ENCODE data around the gene GRPR.

GRPR gene

DNA sequence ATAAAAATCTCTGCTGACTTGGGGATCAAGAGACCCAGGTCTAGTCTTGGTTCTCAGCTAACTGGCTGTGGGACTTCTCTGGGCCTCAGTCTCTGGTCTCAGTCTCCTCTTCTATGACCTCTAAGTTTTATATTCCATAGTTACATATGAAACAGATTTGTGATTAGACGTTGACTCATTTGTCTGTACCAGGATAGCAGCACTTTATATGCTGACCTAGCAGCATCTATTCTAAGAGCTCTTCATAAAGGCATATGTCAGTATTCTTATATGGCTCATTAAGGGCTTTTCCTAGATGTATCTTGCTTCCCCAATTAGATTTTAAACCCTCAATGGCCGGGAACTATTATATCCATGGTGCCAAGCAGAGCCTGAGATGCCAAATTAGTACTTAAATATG, 12.7 kb downstream of the GRPR start:
- no peak overlapping the region for H3K4me3 ChIP-seq (ENCODE audit: low read length)
- DNase-seq (ENCODE audit: low read depth), result no peak
- TF ChIP-seq, protein P1, sequence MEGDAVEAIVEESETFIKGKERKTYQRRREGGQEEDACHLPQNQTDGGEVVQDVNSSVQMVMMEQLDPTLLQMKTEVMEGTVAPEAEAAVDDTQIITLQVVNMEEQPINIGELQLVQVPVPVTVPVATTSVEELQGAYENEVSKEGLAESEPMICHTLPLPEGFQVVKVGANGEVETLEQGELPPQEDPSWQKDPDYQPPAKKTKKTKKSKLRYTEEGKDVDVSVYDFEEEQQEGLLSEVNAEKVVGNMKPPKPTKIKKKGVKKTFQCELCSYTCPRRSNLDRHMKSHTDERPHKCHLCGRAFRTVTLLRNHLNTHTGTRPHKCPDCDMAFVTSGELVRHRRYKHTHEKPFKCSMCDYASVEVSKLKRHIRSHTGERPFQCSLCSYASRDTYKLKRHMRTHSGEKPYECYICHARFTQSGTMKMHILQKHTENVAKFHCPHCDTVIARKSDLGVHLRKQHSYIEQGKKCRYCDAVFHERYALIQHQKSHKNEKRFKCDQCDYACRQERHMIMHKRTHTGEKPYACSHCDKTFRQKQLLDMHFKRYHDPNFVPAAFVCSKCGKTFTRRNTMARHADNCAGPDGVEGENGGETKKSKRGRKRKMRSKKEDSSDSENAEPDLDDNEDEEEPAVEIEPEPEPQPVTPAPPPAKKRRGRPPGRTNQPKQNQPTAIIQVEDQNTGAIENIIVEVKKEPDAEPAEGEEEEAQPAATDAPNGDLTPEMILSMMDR (conservative IDR thresholded peaks at IDR 0.05; ENCODE audit: low read length), result no peak

DNA sequence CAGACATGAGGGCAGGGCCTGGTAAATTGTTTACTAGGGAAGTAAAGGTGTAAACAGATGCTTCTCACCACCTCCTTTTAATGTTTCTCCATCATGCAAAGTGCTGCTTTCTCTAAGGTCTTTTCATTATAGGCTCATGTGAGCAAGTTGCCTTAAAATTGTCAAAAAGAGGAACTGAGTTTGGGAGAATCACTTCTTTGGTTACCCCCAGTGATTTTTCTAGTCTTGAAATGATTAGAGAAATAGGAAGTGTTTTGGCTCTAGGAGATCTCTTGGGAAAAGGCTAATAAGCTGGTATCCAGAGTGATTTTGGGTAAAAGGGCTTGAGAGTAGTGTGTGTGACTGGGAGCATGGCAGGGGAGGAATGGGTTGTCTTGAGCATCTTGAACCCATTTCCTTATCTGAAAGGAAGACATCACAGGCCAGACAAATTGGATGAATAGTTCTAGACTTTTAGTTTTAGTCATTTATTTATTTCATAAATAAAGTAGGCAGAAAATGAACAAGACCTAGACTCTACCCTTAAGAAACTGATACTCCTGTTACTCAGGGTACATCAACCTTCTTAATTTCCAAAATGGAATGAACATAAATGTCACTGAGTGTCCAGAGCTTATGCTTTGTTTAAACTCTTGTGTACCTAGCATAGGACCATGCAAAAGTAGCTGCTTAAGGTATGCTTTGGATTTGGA, 14.2 kb downstream of the GRPR start:
- H3K4me3 ChIP-seq (ENCODE audit: low read length), result no peak overlapping the region
- no peak for DNase-seq (ENCODE audit: low read depth)
- TF ChIP-seq, protein P1 (conservative IDR thresholded peaks at IDR 0.05; ENCODE audit: low read length), result no peak

DNA sequence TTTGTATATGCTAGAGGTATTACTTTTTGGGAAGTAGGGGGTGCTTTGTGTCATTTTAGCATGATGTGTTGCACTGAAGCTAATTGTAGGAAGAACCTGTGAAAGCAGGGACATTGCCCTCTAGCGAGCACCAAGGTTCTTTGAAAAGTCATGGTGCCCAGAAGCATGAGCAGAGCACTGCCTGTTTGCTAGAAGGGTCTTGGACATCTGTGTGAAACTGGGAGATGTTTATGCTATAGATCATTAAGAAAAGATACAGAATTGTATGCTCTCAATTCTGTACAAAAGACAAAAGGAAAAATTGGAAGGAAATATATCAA, 14.7 kb downstream of the GRPR start:
- TF ChIP-seq, protein P1 (conservative IDR thresholded peaks at IDR 0.05; ENCODE audit: low read length), result no peak
- no peak for DNase-seq (ENCODE audit: low read depth)

DNA sequence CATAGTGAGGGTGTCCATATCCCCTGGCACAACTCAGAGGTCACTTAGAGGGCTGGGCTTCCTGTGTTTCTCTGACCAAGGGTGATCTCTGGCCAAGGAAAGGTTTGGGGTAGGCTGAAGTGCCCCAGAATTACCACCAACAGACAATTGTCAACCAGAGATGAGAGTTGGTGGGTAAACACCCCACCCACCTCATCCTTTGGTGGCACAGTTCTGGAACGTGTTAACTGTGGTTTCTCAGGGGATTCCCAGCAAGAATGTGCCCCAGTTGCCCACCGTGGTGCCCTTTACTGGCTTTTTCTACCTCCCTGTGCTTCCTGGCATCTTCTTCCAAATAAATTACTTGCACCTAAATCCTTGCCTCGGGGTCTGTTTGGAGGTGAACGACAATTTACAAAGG, 17.1 kb downstream of the GRPR start:
- no peak for DNase-seq (ENCODE audit: low read depth)
- no peak overlapping the region for H3K4me3 ChIP-seq (ENCODE audit: low read length)

More for the DNA sequence above, 14.7 kb downstream of the GRPR start:
- H3K4me3 ChIP-seq (ENCODE audit: low read length), result no peak overlapping the region

DNA sequence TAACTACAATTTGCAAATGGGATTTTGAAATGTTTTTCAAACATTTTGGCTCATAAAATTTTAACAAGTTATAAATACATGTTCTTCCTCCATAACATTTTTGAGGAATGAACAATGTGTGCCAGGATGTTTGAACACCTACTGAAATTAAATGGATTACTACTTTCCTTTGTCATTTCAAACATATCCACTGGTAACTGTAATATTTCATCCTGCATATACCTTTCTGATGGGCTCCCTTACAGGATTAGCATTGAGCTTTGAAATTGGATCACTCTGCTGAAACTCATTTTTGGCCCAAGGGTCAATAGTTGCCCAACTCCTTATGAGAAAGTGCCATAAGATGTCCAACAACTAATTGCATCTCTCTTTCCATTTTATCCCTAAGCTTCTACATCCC, 17.6 kb downstream of the GRPR start:
- no peak for DNase-seq (ENCODE audit: low read depth)
- TF ChIP-seq, protein P1 (conservative IDR thresholded peaks at IDR 0.05; ENCODE audit: low read length), result no peak

More for the DNA sequence above, 17.1 kb downstream of the GRPR start:
- TF ChIP-seq, protein P1 (conservative IDR thresholded peaks at IDR 0.05; ENCODE audit: low read length), result no peak

DNA sequence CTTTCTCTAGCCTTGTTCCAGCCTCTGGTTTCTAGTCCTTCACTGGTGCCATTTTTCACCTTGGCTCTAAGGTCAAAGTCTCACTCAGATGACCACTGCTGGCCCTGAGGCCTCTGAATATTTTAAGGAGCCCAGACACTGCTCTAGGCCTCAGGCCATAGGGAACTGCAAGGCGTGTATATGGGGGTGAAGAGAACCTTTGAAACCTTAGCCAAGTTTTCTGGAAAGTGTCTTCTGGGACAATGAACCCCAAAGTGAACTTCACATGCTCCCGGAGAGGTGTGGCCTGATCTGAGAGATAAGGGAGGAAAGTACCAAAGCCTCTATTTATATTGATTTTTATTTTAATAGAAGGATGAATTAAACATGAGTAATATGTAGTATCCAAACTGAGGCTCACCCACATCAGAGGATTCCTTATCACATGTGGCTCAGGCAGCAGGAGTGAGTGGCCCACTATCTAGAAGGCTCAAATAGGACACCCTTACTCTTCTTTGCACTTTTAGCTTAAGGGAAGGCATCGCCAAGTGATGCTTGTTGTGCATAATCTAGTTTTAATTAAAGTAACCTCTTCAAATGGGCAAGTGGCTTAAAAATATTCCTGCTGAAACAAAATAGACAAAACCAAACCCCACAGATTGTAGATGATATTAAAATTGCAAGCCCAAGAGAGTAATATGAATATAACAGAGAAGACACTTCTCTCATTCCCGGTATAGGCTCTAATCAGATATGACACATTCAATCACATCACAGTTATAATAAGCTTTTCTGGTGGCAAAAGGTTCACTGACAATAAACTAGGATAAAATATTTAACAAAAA, 18.3 kb downstream of the GRPR start:
- no peak for DNase-seq (ENCODE audit: low read depth)
- H3K4me3 ChIP-seq (ENCODE audit: low read length), result no peak overlapping the region

More for the DNA sequence above, 17.6 kb downstream of the GRPR start:
- H3K4me3 ChIP-seq (ENCODE audit: low read length), result no peak overlapping the region

More for the DNA sequence above, 18.3 kb downstream of the GRPR start:
- TF ChIP-seq, protein P1 (conservative IDR thresholded peaks at IDR 0.05; ENCODE audit: low read length), result no peak
